HG03469 (cell line): Measurements from ENCODE around the gene FANCC.

Experiments
- ATAC-seq: cut with Tn5 transposase; IDR thresholded peaks from one replicate; pipeline ENCODE4 v1.9.1; 2021; ENCODE audit warnings: mild to moderate bottlenecking, moderate library complexity, moderate number of reproducible peaks; ENCODE audit not compliant: unreplicated experiment

FANCC gene

GRCh38 chr9:95090023-95090791, 227.3 kb downstream of the FANCC start:
- no peak for ATAC-seq

- no peak for ATAC-seq
Measured at GRCh38 chr9:95089257-95090022, 228.1 kb downstream of the FANCC start.

GRCh38 chr9:95088421-95089161, 228.9 kb downstream of the FANCC start:
- ATAC-seq = no peak

- no peak for ATAC-seq
Measured at GRCh38 chr9:95087659-95088242, 229.8 kb downstream of the FANCC start.

GRCh38 chr9:95086564-95086955, 230.9 kb downstream of the FANCC start:
- ATAC-seq = no peak

- no peak for ATAC-seq
Measured at GRCh38 chr9:95085861-95086563, 231.5 kb downstream of the FANCC start.

GRCh38 chr9:95085036-95085770, 232.3 kb downstream of the FANCC start:
- ATAC-seq = no peak

- no peak for ATAC-seq
Measured at GRCh38 chr9:95084254-95084934, 233.1 kb downstream of the FANCC start.

- no peak for ATAC-seq
Measured at GRCh38 chr9:95083086-95083768, 234.3 kb downstream of the FANCC start.

- ATAC-seq = no peak
Measured at GRCh38 chr9:95082401-95083084, 235.0 kb downstream of the FANCC start.

- no peak for ATAC-seq
Measured at GRCh38 chr9:95081998-95082397, 235.5 kb downstream of the FANCC start.

- ATAC-seq = no peak
Measured at GRCh38 chr9:95080961-95081647, 236.4 kb downstream of the FANCC start.

GRCh38 chr9:95079461-95079860, 238.0 kb downstream of the FANCC start:
- no peak for ATAC-seq

GRCh38 chr9:95078939-95079338, 238.6 kb downstream of the FANCC start:
- ATAC-seq = no peak

GRCh38 chr9:95078511-95078910, 239.0 kb downstream of the FANCC start:
- no peak for ATAC-seq

- ATAC-seq = no peak
Measured at GRCh38 chr9:95077766-95078370, 239.6 kb downstream of the FANCC start.
